Activated naive CD4-positive, alpha-beta T cell (primary cell): ENCODE data around the gene DLGAP1.
"Not testable (repeated sequence)": the region's sequence is repeated elsewhere in the genome, so short reads cannot be mapped to it uniquely, and the experiment has no call there.

Source experiments
- DNase-seq, 4 experiments: peaks; one replicate each; lab custom pipeline; 2025; lab: John Stamatoyannopoulos, UW

The DLGAP1 gene

GRCh38 chr18:4385876-4386275 is 69.2 kb downstream of the DLGAP1 start:
- no peak for DNase-seq

- no peak for DNase-seq
These were observed 70.2 kb downstream of the DLGAP1 start for GRCh38 chr18:4384932-4385331.

- no peak for DNase-seq
These were observed 80.5 kb downstream of the DLGAP1 start for GRCh38 chr18:4374564-4374963.

- DNase-seq: no peak
These were observed 85.4 kb downstream of the DLGAP1 start for GRCh38 chr18:4369705-4370104.

GRCh38 chr18:4360221-4360715 is 94.8 kb downstream of the DLGAP1 start:
- no peak for DNase-seq

GRCh38 chr18:4358618-4359017 is 96.5 kb downstream of the DLGAP1 start:
- no peak for DNase-seq

GRCh38 chr18:4357579-4357978 is 97.5 kb downstream of the DLGAP1 start:
- no peak for DNase-seq

GRCh38 chr18:4356929-4357328 is 98.2 kb downstream of the DLGAP1 start:
- DNase-seq: no peak

- DNase-seq: no peak
These were observed 101.2 kb downstream of the DLGAP1 start for GRCh38 chr18:4353853-4354418.

- no peak for DNase-seq
These were observed 102.2 kb downstream of the DLGAP1 start for GRCh38 chr18:4352746-4353551.

GRCh38 chr18:4351005-4351404 is 104.1 kb downstream of the DLGAP1 start:
- DNase-seq: no peak

- DNase-seq: no peak
These were observed 119.7 kb downstream of the DLGAP1 start for GRCh38 chr18:4335386-4335785.

- DNase-seq: no peak
These were observed 122.1 kb downstream of the DLGAP1 start for GRCh38 chr18:4333043-4333442.

- DNase-seq: no peak
These were observed 135.1 kb downstream of the DLGAP1 start for GRCh38 chr18:4319738-4320677.

- DNase-seq: no peak
These were observed 136.8 kb downstream of the DLGAP1 start for GRCh38 chr18:4318311-4318710.

GRCh38 chr18:4311945-4312344 is 143.2 kb downstream of the DLGAP1 start:
- DNase-seq: not testable (repeated sequence)

GRCh38 chr18:4311136-4311535 is 144.0 kb downstream of the DLGAP1 start:
- no peak for DNase-seq

GRCh38 chr18:4309227-4309626 is 145.9 kb downstream of the DLGAP1 start:
- DNase-seq: no peak

GRCh38 chr18:4308576-4308975 is 146.5 kb downstream of the DLGAP1 start:
- no peak for DNase-seq

- DNase-seq: no peak
These were observed 155.7 kb downstream of the DLGAP1 start for GRCh38 chr18:4299395-4299794.

- DNase-seq: no peak
These were observed 161.8 kb downstream of the DLGAP1 start for GRCh38 chr18:4293337-4293736.

- DNase-seq: no peak
These were observed 162.4 kb downstream of the DLGAP1 start for GRCh38 chr18:4292696-4293095.
